Adrenal gland (tissue), 12 donors: ENCODE data around the gene KIF16B. TPM values are rescaled to one million over a fixed set of nuclear protein-coding genes. Genes with fewer than 3 reads are reported as not detected.

ENCODE experiments used
- DNase-seq, 7 donors: peaks; one replicate each; pipeline ENCODE4 v3.0.0-alpha.2; 2019 to 2020
- H3K27ac ChIP-seq, 5 donors: fragments of 200-600 bp; sonication (generic) in 4 of 5; 1 replicate in 3 of 5; 2 replicates in 2 of 5; pipeline versions ENCODE4 v1.5.1 to v1.8.0; 2016 to 2020; ENCODE audit warnings: mild to moderate bottlenecking in 1 of 5
- H3K27me3 ChIP-seq: fragments of 200-600 bp; 2 replicates; pipeline ENCODE4 v1.8.0; 2021
- H3K36me3 ChIP-seq, 2 donors: fragments of 200-600 bp; replicated peaks in 1 of 2; 1 replicate in 1 of 2; 2 replicates in 1 of 2; pipeline versions ENCODE4 v1.5.1 to v1.8.0; 2018 to 2022
- H3K4me1 ChIP-seq, 2 donors: fragments of 200-600 bp; replicated peaks in 1 of 2; 1 replicate in 1 of 2; 2 replicates in 1 of 2; pipeline versions ENCODE4 v1.5.1 to v1.8.0; 2018 to 2021
- H3K4me3 ChIP-seq, 4 donors: fragments of 200-600 bp; sonication (generic) in 3 of 4; one replicate each; pipeline ENCODE4 v1.5.1; 2016 to 2018
- H3K9me3 ChIP-seq, 3 donors: fragments of 200-600 bp; sonication (generic) in 1 of 3; replicated peaks in 1 of 3; 1 replicate in 2 of 3; 2 replicates in 1 of 3; pipeline versions ENCODE4 v1.5.1 to v1.8.0; 2016 to 2021
- POLR2A ChIP-seq, 2 donors: fragments of 450-650 bp; IDR thresholded peaks; one replicate each; pipeline ENCODE4 v1.6.1; 2017; ENCODE audit warnings: antibody characterized with exemption in 2 of 2, mild to moderate bottlenecking in 2 of 2, moderate library complexity in 1 of 2
- WGBS, 4 donors: extraction: QIAGEN DNeasy Blood & Tissue Kit in 2 of 4; methylation state at CpG; one replicate each; pipeline versions ENCODE4 v1.1.5 to v1.1.7; 2013 to 2017; 5-methylcytosine and 5-hydroxymethylcytosine counted together
- intact Hi-C, 2 donors: fragments of 100-400 bp; cut with DNase I; formaldehyde crosslinking; loops; one replicate each; pipeline versions ENCODE4 v1.14.1 to v1.15.0; 2022 to 2023
- polyA plus RNA-seq, 3 donors: library from polyadenylated mRNA; stranded (reverse); fragments of 200-250 nt in 2 of 3; fragments of 350-450 nt in 1 of 3; fragmentation: Illumina TruSeq in 1 of 3; extraction: RNeasy Lipid Tissue Mini Kit (QIAGEN cat#74804) in 1 of 3; gene quantifications; one replicate each; pipeline ENCODE4 v1.2.3, GENCODE V29; 2013 to 2014
- total RNA-seq, 9 donors: library from RNA; depleted of rRNA in 4 of 9; stranded (reverse); fragments of >200 nt in 4 of 9; fragments of 120-200 nt in 1 of 9; fragmentation: NEBNext Ultra II Directional in 1 of 9; extraction: Animal tissue kit (Norgen Biotek cat#: 25700) in 1 of 9; gene quantifications; one replicate each; pipeline versions ENCODE4 v1.1.0 to v1.2.4, GENCODE V29; 2013 to 2023
- TF ChIP-seq, protein P1 (sequence below), 6 experiments: fragments of 450-650 bp in 4 of 6; fragments of 200-600 bp in 2 of 6; sonication (generic) in 1 of 6; IDR thresholded peaks; 1 replicate in 5 of 6; 2 replicates in 1 of 6; pipeline versions ENCODE4 v1.5.1 to v1.8.0; 2016 to 2021; ENCODE audit warnings: antibody characterized with exemption in 6 of 6, mild to moderate bottlenecking in 2 of 6, moderate library complexity in 1 of 6
- donor health status: healthy with polysubstance abuse.
- donor health status: Bipolar disorder and iron deficiency.
- donor health status: DM: yes; HTN: yes; CAD: no.
- donor health status: DM: no; HTN: no; CAD: no.
- donor health status: DM: no; HTN: no; CAD: no.
- donor health status: DM: yes; HTN: yes; CAD: no.

The KIF16B gene
- total and polyA plus RNA-seq, 12 donors: 8.6 to 113 (median 36.1) TPM

GRCh38 chr20:16516794-16517193, 56.5 kb downstream of the KIF16B start:
- intact Hi-C loops: loop anchor here in 1 of 2 donors (5.0 to 10.0 kb wide), 2 partner anchors 121 to 248 kb away; no protein-coding TSS in a partner anchor
- Histone ChIP-seq H3K27me3 (no peaks in the 10 kb centered on the region), H3K9me3 (no peaks in the 10 kb centered on the region), H3K4me1 (peaks cover 0 to 7% of the 10 kb centered on the region in 2 donors), H3K4me3 (no peak overlapping the region), H3K36me3 (no peaks in the 10 kb centered on the region), H3K27ac (no peak overlapping the region)
- WGBS, 4 donors: 89 to 98% (median 97%) methylated on average over 1 of the region's 1 CpG; no CpG with 5 or more reads in 1 of the 4 donors
- no peak for TF ChIP-seq POLR2A (IDR thresholded peaks at IDR 0.05)
- no peak for DNase-seq

DNA sequence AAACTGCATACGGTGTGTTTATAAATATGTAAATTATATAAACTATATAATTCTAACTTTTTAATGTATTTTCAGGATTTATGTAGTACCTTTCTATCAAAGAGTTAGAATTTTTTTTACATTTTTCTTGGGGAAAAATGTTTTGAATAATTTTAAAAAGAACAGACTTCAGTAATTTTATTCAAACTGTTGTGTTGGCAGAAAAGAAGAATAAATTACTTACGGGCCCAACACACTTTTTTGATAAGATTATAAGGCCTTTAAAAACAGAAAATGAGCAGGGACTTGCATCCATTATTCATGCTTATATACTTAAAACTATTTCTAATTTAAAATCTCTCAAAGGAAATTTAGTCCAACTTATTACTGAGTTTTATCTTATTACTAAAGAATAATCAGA, 58.2 kb downstream of the KIF16B start:
- WGBS, 4 donors: 89 to 93% (median 91%) methylated on average over 2 of the region's 2 CpGs
- Histone ChIP-seq H3K4me1 (peaks cover 0 to 7% of the 10 kb centered on the region in 2 donors), H3K27me3 (no peaks in the 10 kb centered on the region), H3K4me3 (no peak overlapping the region), H3K9me3 (no peaks in the 10 kb centered on the region), H3K36me3 (peaks cover 0 to 11% of the 10 kb centered on the region in 2 donors), H3K27ac (peak overlapping the region in 1 of 5 donors; percentile 31)
- intact Hi-C loops: loop anchor here in 1 of 2 donors (5.0 to 10.0 kb wide), 2 partner anchors 122 to 250 kb away; no protein-coding TSS in a partner anchor
- TF ChIP-seq POLR2A (IDR thresholded peaks at IDR 0.05): no peak
- TF ChIP-seq, protein P1, sequence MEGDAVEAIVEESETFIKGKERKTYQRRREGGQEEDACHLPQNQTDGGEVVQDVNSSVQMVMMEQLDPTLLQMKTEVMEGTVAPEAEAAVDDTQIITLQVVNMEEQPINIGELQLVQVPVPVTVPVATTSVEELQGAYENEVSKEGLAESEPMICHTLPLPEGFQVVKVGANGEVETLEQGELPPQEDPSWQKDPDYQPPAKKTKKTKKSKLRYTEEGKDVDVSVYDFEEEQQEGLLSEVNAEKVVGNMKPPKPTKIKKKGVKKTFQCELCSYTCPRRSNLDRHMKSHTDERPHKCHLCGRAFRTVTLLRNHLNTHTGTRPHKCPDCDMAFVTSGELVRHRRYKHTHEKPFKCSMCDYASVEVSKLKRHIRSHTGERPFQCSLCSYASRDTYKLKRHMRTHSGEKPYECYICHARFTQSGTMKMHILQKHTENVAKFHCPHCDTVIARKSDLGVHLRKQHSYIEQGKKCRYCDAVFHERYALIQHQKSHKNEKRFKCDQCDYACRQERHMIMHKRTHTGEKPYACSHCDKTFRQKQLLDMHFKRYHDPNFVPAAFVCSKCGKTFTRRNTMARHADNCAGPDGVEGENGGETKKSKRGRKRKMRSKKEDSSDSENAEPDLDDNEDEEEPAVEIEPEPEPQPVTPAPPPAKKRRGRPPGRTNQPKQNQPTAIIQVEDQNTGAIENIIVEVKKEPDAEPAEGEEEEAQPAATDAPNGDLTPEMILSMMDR (IDR thresholded peaks at IDR 0.05): no peak
- no peak for DNase-seq

GRCh38 chr20:16514140-16514539, 59.1 kb downstream of the KIF16B start:
- Histone ChIP-seq H3K4me1 (peaks cover 0 to 7% of the 10 kb centered on the region in 2 donors), H3K9me3 (no peaks in the 10 kb centered on the region), H3K27me3 (no peaks in the 10 kb centered on the region), H3K27ac (peak overlapping the region in 1 of 5 donors; percentile 59), H3K36me3 (peaks cover 0 to 11% of the 10 kb centered on the region in 2 donors), H3K4me3 (no peak overlapping the region)
- DNase-seq: no peak
- no peak for TF ChIP-seq POLR2A (IDR thresholded peaks at IDR 0.05)
- TF ChIP-seq, protein P1 (IDR thresholded peaks at IDR 0.05): no peak
- 44 to 65% (median 53%) methylated on average over 4 of the region's 4 CpGs for WGBS, 4 donors
- intact Hi-C loops: loop anchor here in 1 of 2 donors (10.0 kb wide), 1 partner anchor 251 kb away; no protein-coding TSS in a partner anchor

- 88 to 97% (median 92%) methylated on average over 8 of the region's 8 CpGs for WGBS, 4 donors
- no peaks in the 10 kb centered on the region for H3K4me1 ChIP-seq
- no peak for TF ChIP-seq POLR2A (IDR thresholded peaks at IDR 0.05)
- TF ChIP-seq, protein P1 (IDR thresholded peaks at IDR 0.05): no peak
- H3K27ac ChIP-seq: no peak overlapping the region
- H3K4me3 ChIP-seq: no peak overlapping the region
- no peak for DNase-seq
- intact Hi-C loops: no loop called here
- no peaks in the 10 kb centered on the region for H3K9me3 ChIP-seq
- no peaks in the 10 kb centered on the region for H3K27me3 ChIP-seq
- peaks cover 0 to 13% of the 10 kb centered on the region in 2 donors for H3K36me3 ChIP-seq
Measured at GRCh38 chr20:16505894-16506293, 67.4 kb downstream of the KIF16B start.

GRCh38 chr20:16501301-16501700, 71.9 kb downstream of the KIF16B start:
- no peak overlapping the region for H3K27ac ChIP-seq
- no peak for DNase-seq
- intact Hi-C loops: no loop called here
- TF ChIP-seq, protein P1 (IDR thresholded peaks at IDR 0.05): no peak
- TF ChIP-seq POLR2A (IDR thresholded peaks at IDR 0.05): no peak
- H3K4me3 ChIP-seq: no peak overlapping the region
- H3K36me3 ChIP-seq: no peaks in the 10 kb centered on the region
- H3K9me3 ChIP-seq: no peaks in the 10 kb centered on the region
- H3K4me1 ChIP-seq: no peaks in the 10 kb centered on the region
- H3K27me3 ChIP-seq: no peaks in the 10 kb centered on the region
- 60 to 84% (median 79%) methylated on average over 2 of the region's 2 CpGs for WGBS, 4 donors
